ENCODE data around the gene PIH1D1.

Gene PIH1D1

GRCh38 chr19:49423071-49423984 lies 28.3 kb downstream of the PIH1D1 start, which contains the start of gene PTH2:
PTH2 (minus strand) TSS chr19:49423441; CDS start chr19:49423339, 102 bp downstream.
- H3K4me3 ChIP-seq (ENCODE audit: low read depth, low read length): no peak within 1 kb of the TSS
- TF ChIP-seq MYC (IDR thresholded peaks at IDR 0.05; ENCODE audit: low read depth, low read length): no peak
- TF ChIP-seq MAX (IDR thresholded peaks at IDR 0.05; ENCODE audit: low read depth, low read length): no peak
- TF ChIP-seq, protein P1, sequence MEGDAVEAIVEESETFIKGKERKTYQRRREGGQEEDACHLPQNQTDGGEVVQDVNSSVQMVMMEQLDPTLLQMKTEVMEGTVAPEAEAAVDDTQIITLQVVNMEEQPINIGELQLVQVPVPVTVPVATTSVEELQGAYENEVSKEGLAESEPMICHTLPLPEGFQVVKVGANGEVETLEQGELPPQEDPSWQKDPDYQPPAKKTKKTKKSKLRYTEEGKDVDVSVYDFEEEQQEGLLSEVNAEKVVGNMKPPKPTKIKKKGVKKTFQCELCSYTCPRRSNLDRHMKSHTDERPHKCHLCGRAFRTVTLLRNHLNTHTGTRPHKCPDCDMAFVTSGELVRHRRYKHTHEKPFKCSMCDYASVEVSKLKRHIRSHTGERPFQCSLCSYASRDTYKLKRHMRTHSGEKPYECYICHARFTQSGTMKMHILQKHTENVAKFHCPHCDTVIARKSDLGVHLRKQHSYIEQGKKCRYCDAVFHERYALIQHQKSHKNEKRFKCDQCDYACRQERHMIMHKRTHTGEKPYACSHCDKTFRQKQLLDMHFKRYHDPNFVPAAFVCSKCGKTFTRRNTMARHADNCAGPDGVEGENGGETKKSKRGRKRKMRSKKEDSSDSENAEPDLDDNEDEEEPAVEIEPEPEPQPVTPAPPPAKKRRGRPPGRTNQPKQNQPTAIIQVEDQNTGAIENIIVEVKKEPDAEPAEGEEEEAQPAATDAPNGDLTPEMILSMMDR (IDR thresholded peaks at IDR 0.05; ENCODE audit: low read depth, low read length): no peak
- no peak for TF ChIP-seq POLR2A (IDR thresholded peaks at IDR 0.05; ENCODE audit: extremely low read depth, insufficient read length)
- no peak for DNase-seq (ENCODE audit: low read depth)

- H3K4me3 ChIP-seq (ENCODE audit: low read depth, low read length): no peak overlapping the region
- DNase-seq (ENCODE audit: low read depth): peak; percentile 80
- TF ChIP-seq, protein P1 (IDR thresholded peaks at IDR 0.05; ENCODE audit: low read depth, low read length): peak; percentile 53
- TF ChIP-seq POLR2A (IDR thresholded peaks at IDR 0.05; ENCODE audit: extremely low read depth, insufficient read length): no peak
Observed at GRCh38 chr19:49422407-49423070, 29.1 kb downstream of the PIH1D1 start.

GRCh38 chr19:49421878-49422202 lies 29.8 kb downstream of the PIH1D1 start:
- no peak overlapping the region for H3K4me3 ChIP-seq (ENCODE audit: low read depth, low read length)
- DNase-seq (ENCODE audit: low read depth): no peak
- TF ChIP-seq MAX (IDR thresholded peaks at IDR 0.05; ENCODE audit: low read depth, low read length) (no peak), POLR2A (IDR thresholded peaks at IDR 0.05; ENCODE audit: extremely low read depth, insufficient read length) (no peak), MYC (IDR thresholded peaks at IDR 0.05; ENCODE audit: low read depth, low read length) (no peak)
- TF ChIP-seq, protein P1 (IDR thresholded peaks at IDR 0.05; ENCODE audit: low read depth, low read length): no peak

GRCh38 chr19:49421039-49421877 lies 30.4 kb downstream of the PIH1D1 start:
- peak; percentile 79 for DNase-seq (ENCODE audit: low read depth)
- TF ChIP-seq, protein P1 (IDR thresholded peaks at IDR 0.05; ENCODE audit: low read depth, low read length): no peak
- TF ChIP-seq MYC (IDR thresholded peaks at IDR 0.05; ENCODE audit: low read depth, low read length) (no peak), POLR2A (IDR thresholded peaks at IDR 0.05; ENCODE audit: extremely low read depth, insufficient read length) (no peak), MAX (IDR thresholded peaks at IDR 0.05; ENCODE audit: low read depth, low read length) (no peak)
- no peak overlapping the region for H3K4me3 ChIP-seq (ENCODE audit: low read depth, low read length)

GRCh38 chr19:49420227-49420626 lies 31.4 kb downstream of the PIH1D1 start:
- no peak for DNase-seq (ENCODE audit: low read depth)
- H3K4me3 ChIP-seq (ENCODE audit: low read depth, low read length): no peak overlapping the region
- TF ChIP-seq MYC (IDR thresholded peaks at IDR 0.05; ENCODE audit: low read depth, low read length) (no peak), POLR2A (IDR thresholded peaks at IDR 0.05; ENCODE audit: extremely low read depth, insufficient read length) (no peak), MAX (IDR thresholded peaks at IDR 0.05; ENCODE audit: low read depth, low read length) (no peak)
- TF ChIP-seq, protein P1 (IDR thresholded peaks at IDR 0.05; ENCODE audit: low read depth, low read length): no peak
